K562 (cell line): ENCODE results near the gene PPP4R1. TPM values are rescaled to one million over a fixed set of nuclear protein-coding genes. Genes with fewer than 3 reads are reported as not detected.

Experiments
- ATF3 ChIP-seq, 2 experiments: fragments of 450-650 bp in 1 of 2; sonication (generic) in 1 of 2; formaldehyde crosslinking in 1 of 2; IDR thresholded peaks in 1 of 2; conservative IDR thresholded peaks in 1 of 2; 2 replicates each; pipeline versions ENCODE4 v1.6.1 to v1.8.1; 2016 to 2023; ENCODE audit warnings: mild to moderate bottlenecking in 2 of 2, moderate library complexity in 2 of 2, inconsistent platforms in 1 of 2, missing genetic modification reagents in 1 of 2
- BRF2 ChIP-seq: IDR thresholded peaks from 3 replicates; pipeline ENCODE4 v1.6.1; 2011; ENCODE audit warnings: borderline replicate concordance, mild to moderate bottlenecking; ENCODE audit not compliant: insufficient read length, insufficient read depth
- CREM ChIP-seq: IDR thresholded peaks from 2 replicates; pipeline ENCODE4 v1.6.1; 2014; ENCODE audit warnings: antibody characterized with exemption, low read depth
- FOXA1 ChIP-seq: fragments of 450-650 bp; IDR thresholded peaks from 2 replicates; pipeline ENCODE4 v1.6.1; 2016; ENCODE audit warnings: mild to moderate bottlenecking, borderline replicate concordance
- MCM2 ChIP-seq: fragments of 450-650 bp; IDR thresholded peaks from 2 replicates; pipeline ENCODE4 v1.6.1; 2017; ENCODE audit warnings: low read depth, mild to moderate bottlenecking
- NELFE ChIP-seq: IDR thresholded peaks from 2 replicates; pipeline ENCODE4 v1.6.1; 2011; ENCODE audit warnings: mild to moderate bottlenecking; ENCODE audit not compliant: insufficient read depth, insufficient read length
- PRPF4 ChIP-seq: fragments of 200-400 bp; formaldehyde crosslinking; IDR thresholded peaks from one replicate; pipeline ENCODE4 v1.6.1; 2017; ENCODE audit warnings: low read length, low read depth, mild to moderate bottlenecking; ENCODE audit not compliant: insufficient read depth, poor library complexity, severe bottlenecking
- RBM14 ChIP-seq: fragments of 200-400 bp; formaldehyde crosslinking; IDR thresholded peaks from 2 replicates; pipeline ENCODE4 v1.6.1; 2018; ENCODE audit warnings: low read depth, mild to moderate bottlenecking, low read length, moderate library complexity, borderline replicate concordance; ENCODE audit not compliant: insufficient read depth
- RBM15 ChIP-seq: fragments of 200-400 bp; formaldehyde crosslinking; IDR thresholded peaks from 2 replicates; pipeline ENCODE4 v1.6.1; 2018; ENCODE audit warnings: mild to moderate bottlenecking, low read length, moderate library complexity; ENCODE audit not compliant: insufficient read depth
- RERE ChIP-seq: sonication (generic); formaldehyde crosslinking; IDR thresholded peaks from 2 replicates; pipeline ENCODE4 v1.8.0; 2023; ENCODE audit warnings: missing genetic modification reagents, mild to moderate bottlenecking, borderline replicate concordance
- SFPQ ChIP-seq: fragments of 200-400 bp; formaldehyde crosslinking; IDR thresholded peaks from 2 replicates; pipeline ENCODE4 v1.6.1; 2017; ENCODE audit warnings: mild to moderate bottlenecking, low read depth, low read length, moderate library complexity
- ZFP30 ChIP-seq: fragments of 250-450 bp; sonication (Bioruptor Pico); IDR thresholded peaks from 2 replicates; pipeline ENCODE4 v1.8.0; 2022; ENCODE audit warnings: moderate library complexity, mild to moderate bottlenecking, inconsistent platforms, borderline replicate concordance
- ZNF347 ChIP-seq: fragments of 450-650 bp; formaldehyde crosslinking; IDR thresholded peaks from 2 replicates; pipeline ENCODE4 v1.4.0; 2020; ENCODE audit warnings: low read depth, mild to moderate bottlenecking, moderate library complexity
- ZNF507 ChIP-seq: conservative IDR thresholded peaks from 2 replicates; pipeline ENCODE4 v1.6.1; 2017; ENCODE audit warnings: missing genetic modification characterization, missing compliant biosample characterization
- polyA plus RNA-seq, 8 experiments: library from polyadenylated mRNA; depleted of rRNA in 4 of 8; stranded (reverse) in 5 of 8; unstranded in 3 of 8; fragments of >200 nt; fragmentation: Nextera tagmentation in 2 of 8; fragmentation: Illumina TruSeq in 1 of 8; extraction: Ambion mirVana in 2 of 8; extraction: Trizol in 1 of 8; gene quantifications; 2 replicates each; pipeline versions ENCODE4 v1.2.1 to v1.2.3, GENCODE V29; 2011 to 2014; ENCODE audit warnings: inconsistent platforms in 1 of 8, missing spikeins in 1 of 8
- total RNA-seq, 7 experiments: library from RNA; depleted of rRNA in 6 of 7; stranded (reverse); fragments of >200 nt in 6 of 7; fragmentation: Illumina TruSeq in 2 of 7; extraction: Trizol in 2 of 7; gene quantifications; 2 replicates each; pipeline versions ENCODE4 v1.2.1 to v1.2.3, GENCODE V29; 2011 to 2021; ENCODE audit warnings: low replicate concordance in 1 of 7

Gene PPP4R1
- total and polyA plus RNA-seq, 9 of the 15 experiments (the other 6 are each of a cell fraction or from before 2014, with no cell fraction given), result 23.5 to 136 (median 84.5) TPM

GRCh38 chr18:9613550-9614400 is 584 bp downstream of the PPP4R1 start (continued):
- TF ChIP-seq SFPQ (no peak), ZNF347 (CRISPR knock-in tag) (no peak), RBM15 (no peak), PRPF4 (no peak), FOXA1 (no peak), ATF3 (IDR thresholded peaks at IDR 0.05) (no peak), ATF3 (CRISPR knock-in tag; conservative IDR thresholded peaks at IDR 0.05) (peak; percentile 46; the same call in 1 of the 2 replicates), MCM2 (no peak), ZFP30 (CRISPR knock-in tag) (no peak), RERE (CRISPR knock-in tag) (no peak), RBM14 (no peak), BRF2 (no peak), ZNF507 (tag) (no peak), CREM (peak; percentile 47; the same call in 1 of the 2 replicates), NELFE (no peak)
